D341Med (cell line): ENCODE data around the gene VIM.
A peak's percentile ranks its signal among the peaks of the same experiment; 100 is the strongest.
"Not testable (repeated sequence)": the region's sequence is repeated elsewhere in the genome, so short reads cannot be mapped to it uniquely, and the experiment has no call there.

Experiments
- DNase-seq: peaks from one replicate; pipeline ENCODE4 v3.0.0; 2012; ENCODE audit warnings: low spot score

The VIM gene

GRCh38 chr10:17257466-17258321 is 29.7 kb downstream of the VIM start:
- peak; percentile 69 for DNase-seq

DNA sequence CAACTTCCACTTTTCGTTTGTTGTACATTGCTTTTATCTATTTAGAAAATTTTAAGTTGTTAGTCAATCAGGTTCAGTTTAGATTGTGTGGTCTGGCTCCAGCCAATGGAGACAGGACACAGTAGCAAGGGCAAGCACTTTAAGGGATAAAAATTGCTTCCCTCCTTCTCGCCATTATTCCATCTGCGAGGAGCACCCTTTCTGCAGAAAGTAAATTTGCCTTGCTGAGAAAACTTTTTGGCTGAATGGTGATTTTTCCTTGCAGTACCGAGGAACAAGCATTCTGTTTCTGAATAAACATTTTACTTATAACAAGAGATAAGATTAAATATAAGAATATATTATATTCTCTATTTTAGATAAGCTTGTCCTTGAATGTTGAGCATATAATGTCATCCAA is 34.5 kb downstream of the VIM start:
- DNase-seq: no peak

- no peak for DNase-seq
These were observed 35.5 kb downstream of the VIM start for GRCh38 chr10:17263580-17263979.

- DNase-seq: no peak
These were observed 37.4 kb downstream of the VIM start for GRCh38 chr10:17265468-17265867.

GRCh38 chr10:17266549-17266948 is 38.5 kb downstream of the VIM start:
- not testable (repeated sequence) for DNase-seq

DNA sequence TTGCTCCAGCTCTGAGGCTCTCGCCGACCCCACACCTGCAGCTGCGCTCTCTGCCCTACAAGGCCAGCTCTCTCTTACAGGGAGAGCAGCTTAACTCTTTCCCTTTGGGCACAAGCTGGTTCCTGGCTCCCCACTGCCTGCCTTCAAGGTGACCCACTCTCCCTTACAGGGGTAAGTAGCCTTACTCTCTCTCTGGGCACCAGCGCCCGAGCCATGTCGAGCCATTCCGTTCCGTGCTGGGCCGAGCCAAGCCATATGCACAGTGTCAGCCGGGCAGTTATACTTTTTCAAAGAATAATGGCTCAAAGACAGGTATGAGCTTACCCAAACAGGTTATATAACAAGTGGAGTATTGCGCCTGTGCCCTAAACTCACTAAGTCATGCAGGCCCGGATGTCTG is 44.6 kb downstream of the VIM start:
- DNase-seq: no peak

- DNase-seq: no peak
These were observed 45.4 kb downstream of the VIM start for GRCh38 chr10:17273403-17273802.

DNA sequence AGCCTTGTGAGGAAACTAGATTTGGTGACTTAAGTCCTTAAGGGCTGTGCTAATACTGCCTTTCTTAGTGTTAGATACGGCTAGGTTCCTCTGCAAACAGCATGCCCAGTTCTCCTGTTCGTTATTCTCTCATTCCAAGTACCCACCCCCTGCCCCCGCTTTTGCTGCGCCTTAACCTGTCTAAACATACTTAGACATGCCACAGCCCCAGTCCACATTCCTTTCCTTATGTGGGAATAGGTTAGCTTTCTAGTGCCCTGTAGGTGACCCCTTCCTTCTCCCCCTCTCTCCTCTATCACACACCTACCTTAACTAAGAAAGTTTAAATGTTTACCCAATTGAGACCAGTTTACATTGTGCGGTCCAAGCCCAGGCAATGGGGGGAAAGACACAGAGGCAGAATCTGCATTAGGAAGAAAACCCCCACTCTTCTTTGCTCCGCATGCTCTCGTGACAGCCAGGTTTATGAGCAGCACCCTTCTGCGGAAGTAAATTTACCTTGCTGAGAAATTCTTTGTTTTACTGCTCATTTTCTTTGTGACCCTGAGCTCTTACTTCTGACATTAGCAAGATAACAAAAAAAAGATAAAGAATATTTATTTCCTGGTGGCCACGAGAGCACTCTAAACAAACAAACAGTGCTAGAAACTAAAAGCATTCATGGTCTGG is 48.8 kb downstream of the VIM start:
- no peak for DNase-seq

- no peak for DNase-seq
These were observed 50.7 kb downstream of the VIM start for GRCh38 chr10:17278607-17279240.

DNA sequence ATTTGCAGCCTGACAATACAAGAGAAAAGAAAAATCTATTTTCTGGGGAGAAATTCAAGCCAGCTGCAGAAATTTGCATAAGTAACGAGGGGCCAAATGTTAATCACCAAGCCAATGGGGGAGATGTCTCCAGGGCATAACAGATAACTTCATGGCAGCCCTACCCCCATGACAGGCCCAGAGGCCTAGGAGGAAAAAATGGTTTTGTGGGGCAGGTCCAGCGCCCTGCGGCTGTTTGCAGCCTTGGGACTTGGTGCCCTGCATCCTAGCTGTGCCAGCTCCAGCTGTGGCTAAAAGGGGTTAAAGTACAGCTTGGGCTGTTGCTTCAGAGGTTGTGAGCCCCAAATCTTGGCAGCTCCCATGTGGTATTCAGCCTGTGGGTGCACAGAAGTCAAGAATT is 54.3 kb downstream of the VIM start:
- no peak for DNase-seq

DNA sequence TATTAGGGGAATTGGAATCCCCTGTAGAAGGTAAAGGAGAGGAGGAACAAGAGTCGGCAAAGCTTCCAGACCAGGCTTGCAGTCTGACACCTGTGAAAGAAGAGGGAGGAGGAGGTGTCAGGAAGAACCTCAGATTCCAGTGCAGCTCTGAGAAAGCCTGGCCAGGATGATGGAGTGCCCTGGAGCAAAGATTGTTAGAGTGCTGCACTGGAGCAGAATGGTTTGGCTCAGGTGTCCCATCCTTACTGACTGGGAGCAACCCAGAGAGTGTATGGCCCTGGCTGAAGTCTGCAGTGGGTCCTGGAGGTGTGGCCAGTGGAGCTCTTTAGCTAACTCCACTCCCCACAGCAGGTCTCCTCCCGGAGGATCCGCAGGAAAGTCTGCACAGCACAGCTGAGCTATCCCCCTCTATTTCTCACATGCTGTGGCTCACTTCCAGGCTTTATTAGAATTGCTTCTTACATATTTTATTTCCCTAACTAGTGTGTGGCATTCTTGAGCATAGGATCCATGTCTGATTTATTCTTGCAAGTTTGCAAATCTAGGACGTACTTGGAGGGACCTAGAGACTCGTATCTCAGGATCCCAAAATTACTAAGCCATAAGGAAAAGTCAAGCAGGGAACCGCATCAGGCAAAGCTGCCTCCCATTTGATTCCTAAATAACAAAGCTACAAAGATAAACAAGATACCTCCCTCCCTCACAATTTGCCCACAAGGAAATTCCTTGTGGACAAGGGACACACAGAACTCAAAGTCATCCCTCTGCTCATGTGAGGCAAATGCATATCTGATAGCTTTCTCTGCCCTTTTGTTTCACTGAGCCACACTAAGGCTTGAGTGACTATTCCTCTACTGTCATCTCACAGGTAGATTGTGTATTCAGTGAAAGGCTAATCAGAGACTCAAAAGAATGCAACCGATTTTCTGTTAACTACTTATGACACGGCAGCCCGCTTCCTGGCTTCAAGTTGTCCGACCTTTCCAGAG is 58.8 kb downstream of the VIM start:
- DNase-seq: no peak
